H1 (cell line): ENCODE results near the gene TIAL1. TPM values are rescaled to one million over a fixed set of nuclear protein-coding genes. Genes with fewer than 3 reads are reported as not detected.

ENCODE experiments used
- CTCF ChIA-PET: fragments of 300-600 bp; sonication (Branson Sonifier 250); formaldehyde crosslinking; loops from one replicate; lab custom pipeline; 2021; ENCODE audit not compliant: partially characterized antibody; lab: Charles Lee
- POLR2A ChIA-PET: fragments of 300-600 bp; sonication (Branson Sonifier 250); formaldehyde crosslinking; loops from one replicate; lab custom pipeline; 2021; ENCODE audit warnings: inconsistent platforms; ENCODE audit not compliant: partially characterized antibody; lab: Charles Lee
- DNase-seq, 2 experiments: peaks; one replicate each; pipeline versions ENCODE4 v3.0.0 to v3.0.0-alpha.2; 2010 to 2022; ENCODE audit warnings: low spot score in 2 of 2, low read depth in 1 of 2, mixed read lengths in 1 of 2
- FAIRE-seq: peaks from 2 replicates; lab custom pipeline; 2011; peaks lifted over from hg19 to GRCh38; lab: Jason Lieb, UNC
- H2AFZ ChIP-seq: 2 replicates; pipeline ENCODE4 v1.8.1; 2012; ENCODE audit warnings: low read length, inconsistent platforms
- H2AK5ac ChIP-seq: 2 replicates; pipeline ENCODE4 v1.6.1; 2013; ENCODE audit warnings: low read depth, low read length
- H2BK120ac ChIP-seq: replicated peaks from 2 replicates; pipeline ENCODE3; 2013; ENCODE audit warnings: low read depth, low read length, inconsistent platforms
- H2BK12ac ChIP-seq: 2 replicates; pipeline ENCODE4 v1.6.1; 2013; ENCODE audit warnings: low read depth, low read length
- H2BK15ac ChIP-seq: 2 replicates; pipeline ENCODE4 v1.6.1; 2013; ENCODE audit warnings: low read length
- H2BK20ac ChIP-seq: 2 replicates; pipeline ENCODE4 v1.6.1; 2013; ENCODE audit warnings: low read length
- H2BK5ac ChIP-seq: 2 replicates; pipeline ENCODE4 v1.6.1; 2013; ENCODE audit warnings: low read depth, low read length
- H3K14ac ChIP-seq: 2 replicates; pipeline ENCODE4 v1.6.1; 2013; ENCODE audit warnings: inconsistent platforms; ENCODE audit not compliant: insufficient read length
- H3K18ac ChIP-seq: 2 replicates; pipeline ENCODE4 v1.6.1; 2013; ENCODE audit warnings: low read length; ENCODE audit errors: extremely low read depth
- H3K23ac ChIP-seq: 2 replicates; pipeline ENCODE4 v1.6.1; 2013; ENCODE audit warnings: inconsistent platforms; ENCODE audit not compliant: insufficient read length
- H3K23me2 ChIP-seq: 2 replicates; pipeline ENCODE4 v1.6.1; 2013; ENCODE audit warnings: low read depth, low read length
- H3K27ac ChIP-seq: 2 replicates; pipeline ENCODE4 v1.6.1; 2011; ENCODE audit warnings: low read depth, low read length, inconsistent platforms
- H3K27me3 ChIP-seq, 4 experiments: replicated peaks in 1 of 4; 1 replicate in 1 of 4; 2 replicates in 3 of 4; pipeline versions ENCODE4 v1.6.1 to v1.8.1; 2011 to 2013; ENCODE audit warnings: low read length in 3 of 4, mild to moderate bottlenecking in 3 of 4, inconsistent platforms in 2 of 4, mixed read lengths in 2 of 4, moderate library complexity in 1 of 4; ENCODE audit not compliant: control insufficient read depth in 3 of 4, insufficient read depth in 3 of 4; ENCODE audit errors: extremely low read depth in 1 of 4
- H3K36me3 ChIP-seq, 4 experiments: 2 replicates each; pipeline versions ENCODE4 v1.6.1 to v1.8.1; 2011 to 2013; ENCODE audit warnings: mild to moderate bottlenecking in 4 of 4, low read length in 3 of 4, moderate library complexity in 2 of 4, control low read depth in 1 of 4, inconsistent platforms in 1 of 4; ENCODE audit not compliant: insufficient read depth in 4 of 4, control insufficient read depth in 2 of 4
- H3K4ac ChIP-seq: replicated peaks from 2 replicates; pipeline ENCODE3; 2013; ENCODE audit warnings: low read length, low read depth, mixed read lengths, inconsistent platforms; ENCODE audit not compliant: insufficient read length
- H3K4me1 ChIP-seq, 4 experiments: replicated peaks in 1 of 4; 1 replicate in 1 of 4; 2 replicates in 3 of 4; pipeline versions ENCODE4 v1.6.1 to v1.8.1; 2011 to 2013; ENCODE audit warnings: low read length in 3 of 4, inconsistent platforms in 2 of 4, mixed read lengths in 1 of 4; ENCODE audit not compliant: insufficient read depth in 4 of 4, control insufficient read depth in 3 of 4
- H3K4me2 ChIP-seq, 2 experiments: 2 replicates each; pipeline versions ENCODE4 v1.6.1 to v1.8.1; 2011 to 2013; ENCODE audit warnings: low read depth in 2 of 2, low read length in 2 of 2, control low read depth in 1 of 2, inconsistent platforms in 1 of 2, mild to moderate bottlenecking in 1 of 2; ENCODE audit not compliant: insufficient read depth in 1 of 2
- H3K4me3 ChIP-seq, 4 experiments: fragments of 200-600, 300-600 bp in 1 of 4; sonication (generic), shearing (Covaris generic), sonication (Bioruptor Twin) in 1 of 4; 2 replicates each; pipeline versions ENCODE4 v1.5.1 to v1.8.1; 2011 to 2016; ENCODE audit warnings: low read length in 4 of 4, low read depth in 3 of 4, control low read depth in 2 of 4, inconsistent platforms in 2 of 4, mild to moderate bottlenecking in 2 of 4, mixed read lengths in 1 of 4, moderate library complexity in 1 of 4; ENCODE audit not compliant: insufficient read depth in 2 of 4; ENCODE audit errors: extremely low read depth in 1 of 4
- H3K56ac ChIP-seq: replicated peaks from 2 replicates; pipeline ENCODE3; 2013; ENCODE audit warnings: low read depth, mild to moderate bottlenecking, mixed read lengths, low read length, inconsistent platforms; ENCODE audit not compliant: insufficient read length
- H3K79me1 ChIP-seq: 2 replicates; pipeline ENCODE4 v1.6.1; 2013; ENCODE audit warnings: low read depth, low read length, control low read depth
- H3K79me2 ChIP-seq, 2 experiments: 2 replicates each; pipeline versions ENCODE4 v1.6.1 to v1.8.1; 2012 to 2013; ENCODE audit warnings: low read length in 2 of 2, mild to moderate bottlenecking in 2 of 2, inconsistent platforms in 1 of 2; ENCODE audit not compliant: insufficient read depth in 2 of 2, control insufficient read depth in 1 of 2
- H3K9ac ChIP-seq, 4 experiments: replicated peaks in 1 of 4; 1 replicate in 1 of 4; 2 replicates in 3 of 4; pipeline versions ENCODE4 v1.6.1 to v1.8.1; 2011 to 2013; ENCODE audit warnings: low read depth in 3 of 4, low read length in 3 of 4, control low read depth in 2 of 4, mild to moderate bottlenecking in 2 of 4, moderate library complexity in 2 of 4, inconsistent platforms in 1 of 4; ENCODE audit errors: extremely low read depth in 1 of 4
- H3K9me3 ChIP-seq, 2 experiments: 2 replicates each; pipeline versions ENCODE4 v1.6.1 to v1.8.1; 2012 to 2013; ENCODE audit warnings: mild to moderate bottlenecking in 2 of 2, moderate library complexity in 2 of 2, control low read depth in 1 of 2, inconsistent platforms in 1 of 2, low read depth in 1 of 2, low read length in 1 of 2, mixed read lengths in 1 of 2; ENCODE audit not compliant: insufficient read depth in 2 of 2
- H4K20me1 ChIP-seq, 2 experiments: replicated peaks in 1 of 2; 2 replicates each; pipeline versions ENCODE3 to v1.8.1; 2011 to 2013; ENCODE audit warnings: inconsistent platforms in 2 of 2, low read length in 2 of 2, mild to moderate bottlenecking in 1 of 2; ENCODE audit not compliant: insufficient read depth in 2 of 2, control insufficient read depth in 1 of 2
- H4K5ac ChIP-seq: 2 replicates; pipeline ENCODE4 v1.6.1; 2013; ENCODE audit warnings: low read length, low read depth, mixed read lengths, inconsistent platforms; ENCODE audit not compliant: insufficient read length
- H4K8ac ChIP-seq: 2 replicates; pipeline ENCODE4 v1.8.0; 2013; ENCODE audit warnings: mild to moderate bottlenecking, moderate library complexity, low read length, inconsistent platforms; ENCODE audit not compliant: insufficient read depth; ENCODE audit errors: extremely low read depth
- H4K91ac ChIP-seq: replicated peaks from 2 replicates; pipeline ENCODE3; 2013; ENCODE audit warnings: low read length, mixed read lengths, inconsistent platforms; ENCODE audit not compliant: insufficient read length
- CTBP2 ChIP-seq: IDR thresholded peaks from 2 replicates; pipeline ENCODE4 v1.7.0; 2011; ENCODE audit warnings: borderline replicate concordance, mild to moderate bottlenecking, moderate library complexity, mixed read lengths, low read length; ENCODE audit not compliant: insufficient read depth, insufficient read length
- FOSL1 ChIP-seq: IDR thresholded peaks from 2 replicates; pipeline ENCODE4 v1.6.1; 2011; ENCODE audit warnings: mild to moderate bottlenecking, low read depth, low read length, moderate library complexity; ENCODE audit not compliant: insufficient read depth
- HDAC2 ChIP-seq, 2 experiments: fragments of 300-600 bp in 1 of 2; sonication (generic) in 1 of 2; IDR thresholded peaks; 2 replicates each; pipeline ENCODE4 v1.6.1; 2011 to 2012; ENCODE audit warnings: low read depth in 2 of 2, low read length in 2 of 2, mild to moderate bottlenecking in 2 of 2, moderate library complexity in 2 of 2, borderline replicate concordance in 1 of 2, inconsistent platforms in 1 of 2
- JUN ChIP-seq: IDR thresholded peaks from 2 replicates; pipeline ENCODE4 v1.6.1; 2011; ENCODE audit warnings: low read depth, mild to moderate bottlenecking, improper control_type of control experiment, low read length
- KDM5A ChIP-seq: fragments of 200-600 bp; IDR thresholded peaks from 2 replicates; pipeline ENCODE4 v1.7.1; 2012; ENCODE audit warnings: mild to moderate bottlenecking, low read length, inconsistent platforms, mixed read lengths
- MAFK ChIP-seq: IDR thresholded peaks from 2 replicates; pipeline ENCODE4 v1.6.1; 2012; ENCODE audit warnings: low read depth, mild to moderate bottlenecking, improper control_type of control experiment, low read length
- PHF8 ChIP-seq: fragments of 200-600 bp; sonication (generic); conservative IDR thresholded peaks from 2 replicates; pipeline ENCODE4 v1.7.1; 2012; ENCODE audit warnings: low read depth, mild to moderate bottlenecking, inconsistent platforms, low read length, moderate library complexity
- RAD21 ChIP-seq, 2 experiments: IDR thresholded peaks in 1 of 2; conservative IDR thresholded peaks in 1 of 2; 2 replicates each; pipeline ENCODE4 v1.6.1; 2011; ENCODE audit warnings: low read depth in 2 of 2, low read length in 2 of 2, improper control_type of control experiment in 1 of 2, inconsistent platforms in 1 of 2, mild to moderate bottlenecking in 1 of 2, moderate library complexity in 1 of 2
- SRF ChIP-seq: IDR thresholded peaks from 2 replicates; pipeline ENCODE4 v1.6.1; 2011; ENCODE audit warnings: mild to moderate bottlenecking, low read depth, low read length, moderate library complexity
- TCF12 ChIP-seq: IDR thresholded peaks from 2 replicates; pipeline ENCODE4 v1.6.1; 2011; ENCODE audit warnings: low read depth, mild to moderate bottlenecking, low read length
- WGBS, 2 experiments: shearing (Covaris generic) in 1 of 2; methylation state at CpG; one replicate each; pipeline versions ENCODE4 v1.1.6 to v1.1.7; 2013 to 2015; ENCODE audit warnings: low lambda C conversion rate in 2 of 2, mixed read lengths in 2 of 2, inconsistent platforms in 1 of 2, low coverage in 1 of 2, missing lambda C conversion rate in 1 of 2; ENCODE audit not compliant: insufficient replicate concordance in 2 of 2, insufficient coverage in 1 of 2, insufficient read length in 1 of 2; ENCODE audit errors: extremely low coverage in 1 of 2, missing lambda C conversion rate in 1 of 2; 5-methylcytosine and 5-hydroxymethylcytosine counted together
- polyA plus RNA-seq, 7 experiments: library from polyadenylated mRNA; depleted of rRNA in 3 of 7; stranded (reverse) in 5 of 7; unstranded in 2 of 7; fragments of >200 nt in 5 of 7; fragments of 200-250 nt in 2 of 7; gene quantifications; 1 replicate in 5 of 7; 2 replicates in 1 of 7; 4 replicates in 1 of 7; pipeline versions ENCODE4 v1.2.1 to v1.2.3, GENCODE V29; 2011 to 2013; ENCODE audit warnings: missing spikeins in 2 of 7, mixed read lengths in 2 of 7
- total RNA-seq: library from RNA; stranded (reverse); fragmentation: NEBNext Ultra II Directional; extraction: Animal tissue kit (Norgen Biotek cat#: 25700); gene quantifications from 2 replicates; pipeline ENCODE4 v1.2.1, GENCODE V29; 2021
- TF ChIP-seq, protein P1 (sequence below): IDR thresholded peaks from 2 replicates; pipeline ENCODE4 v1.6.1; 2011; ENCODE audit warnings: low read depth, mild to moderate bottlenecking, low read length; ENCODE audit not compliant: insufficient read depth
- TF ChIP-seq, protein P2 (sequence below): IDR thresholded peaks from 2 replicates; pipeline ENCODE4 v1.6.1; 2012; ENCODE audit warnings: inconsistent platforms

The TIAL1 gene
- total and polyA plus RNA-seq, 2 of the 8 experiments (the other 6 are each of a cell fraction or from before 2014, with no cell fraction given): 50.4 to 166 TPM

DNA sequence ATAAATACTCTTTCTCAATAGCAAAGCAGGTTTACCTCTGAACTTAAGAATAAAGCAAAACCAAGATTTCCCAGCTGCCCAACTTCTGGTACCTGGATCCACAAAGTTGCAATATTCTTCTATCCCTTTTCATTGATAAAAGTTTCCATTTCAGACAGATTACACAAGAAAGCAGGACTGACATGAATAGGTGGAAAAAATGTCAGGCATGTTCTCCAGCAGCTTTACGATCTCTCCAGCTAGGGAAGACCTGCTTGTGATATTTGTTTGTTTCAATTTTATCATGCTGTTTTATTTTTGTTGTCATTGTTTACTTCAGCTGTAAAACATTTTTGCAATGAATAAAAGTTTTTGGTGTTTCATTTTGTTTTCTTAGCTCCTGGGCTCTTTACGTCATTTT lies 63.3 kb downstream of the TIAL1 start:
- Histone ChIP-seq H3K14ac (no peak overlapping the region), H2BK20ac (no peak overlapping the region), H3K36me3 (no peaks in the 10 kb centered on the region; a peak in 1 of 8 replicates), H3K56ac (no peak overlapping the region), H3K23me2 (no peaks in the 10 kb centered on the region), H3K27ac (no peak overlapping the region), H3K79me2 (no peaks in the 10 kb centered on the region), H3K79me1 (no peaks in the 10 kb centered on the region), H2BK5ac (no peak overlapping the region), H4K5ac (no peak overlapping the region), H3K4me1 (peaks cover 0 to 3% (median 0%) of the 10 kb centered on the region in 4 experiments; a peak in 1 of 7 replicates), H2AFZ (no peak overlapping the region), H2BK120ac (no peak overlapping the region), H3K9me3 (no peaks in the 10 kb centered on the region), H4K8ac (no peak overlapping the region), H3K27me3 (no peaks in the 10 kb centered on the region), H2AK5ac (no peak overlapping the region), H3K18ac (no peak overlapping the region), H2BK15ac (no peak overlapping the region), H3K4me3 (no peak overlapping the region), H3K4me2 (no peak overlapping the region), H3K23ac (no peak overlapping the region), H2BK12ac (no peak overlapping the region), H4K91ac (no peak overlapping the region), H3K4ac (no peak overlapping the region), H3K9ac (no peak overlapping the region), H4K20me1 (no peaks in the 10 kb centered on the region)
- 86% methylated on average over 2 of the region's 2 CpGs; no CpG with 5 or more reads in 1 of the 2 experiments for WGBS, 2 experiments
- ChIA-PET POLR2A (interaction anchor here (0.7 to 1.0 kb wide), 2 partner anchors 11 to 26 kb away, joined by 3 read pairs; no protein-coding TSS in a partner anchor), CTCF (interaction anchor here (0.8 to 2.2 kb wide), 4 partner anchors 9 to 334 kb away, joined by 3 to 8 read pairs (median 4); partner anchors contain the start of gene RGS10)
- DNase-seq (no peak), FAIRE-seq (no peak)
- TF ChIP-seq TCF12 (no peak), RAD21 (IDR thresholded peaks at IDR 0.05 in 1 of 2, conservative IDR thresholded peaks at IDR 0.05 in 1 of 2; ENCODE audit: low read depth in 2 of 2, low read length in 2 of 2) (no peak), FOSL1 (no peak), KDM5A (no peak), MAFK (no peak), JUN (no peak), HDAC2 (IDR thresholded peaks at IDR 0.05; ENCODE audit: borderline replicate concordance in 1 of 2, low read depth in 2 of 2, low read length in 2 of 2) (no peak), CTBP2 (no peak), SRF (no peak), PHF8 (no peak)
- TF ChIP-seq, protein P1, sequence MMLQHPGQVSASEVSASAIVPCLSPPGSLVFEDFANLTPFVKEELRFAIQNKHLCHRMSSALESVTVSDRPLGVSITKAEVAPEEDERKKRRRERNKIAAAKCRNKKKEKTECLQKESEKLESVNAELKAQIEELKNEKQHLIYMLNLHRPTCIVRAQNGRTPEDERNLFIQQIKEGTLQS: no peak
- TF ChIP-seq, protein P2, sequence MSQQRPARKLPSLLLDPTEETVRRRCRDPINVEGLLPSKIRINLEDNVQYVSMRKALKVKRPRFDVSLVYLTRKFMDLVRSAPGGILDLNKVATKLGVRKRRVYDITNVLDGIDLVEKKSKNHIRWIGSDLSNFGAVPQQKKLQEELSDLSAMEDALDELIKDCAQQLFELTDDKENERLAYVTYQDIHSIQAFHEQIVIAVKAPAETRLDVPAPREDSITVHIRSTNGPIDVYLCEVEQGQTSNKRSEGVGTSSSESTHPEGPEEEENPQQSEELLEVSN: no peak
